Hepatocyte (in vitro differentiated cells): ENCODE results near the gene ATF6.

Source experiments
- EZH2 ChIP-seq: fragments of 200-600 bp; sonication (generic); IDR thresholded peaks from 2 replicates; pipeline ENCODE4 v1.6.1; 2016; ENCODE audit warnings: antibody characterized with exemption, mild to moderate bottlenecking, borderline replicate concordance
- TF ChIP-seq, protein P1 (sequence below): fragments of 200-600 bp; sonication (generic); IDR thresholded peaks from 2 replicates; pipeline ENCODE4 v1.5.1; 2016; ENCODE audit warnings: antibody characterized with exemption, mild to moderate bottlenecking; ENCODE audit not compliant: poor library complexity

GRCh38 chr1:161986328-161986727 is 220.2 kb downstream of the ATF6 start:
- TF ChIP-seq EZH2, result no peak
- TF ChIP-seq, protein P1, sequence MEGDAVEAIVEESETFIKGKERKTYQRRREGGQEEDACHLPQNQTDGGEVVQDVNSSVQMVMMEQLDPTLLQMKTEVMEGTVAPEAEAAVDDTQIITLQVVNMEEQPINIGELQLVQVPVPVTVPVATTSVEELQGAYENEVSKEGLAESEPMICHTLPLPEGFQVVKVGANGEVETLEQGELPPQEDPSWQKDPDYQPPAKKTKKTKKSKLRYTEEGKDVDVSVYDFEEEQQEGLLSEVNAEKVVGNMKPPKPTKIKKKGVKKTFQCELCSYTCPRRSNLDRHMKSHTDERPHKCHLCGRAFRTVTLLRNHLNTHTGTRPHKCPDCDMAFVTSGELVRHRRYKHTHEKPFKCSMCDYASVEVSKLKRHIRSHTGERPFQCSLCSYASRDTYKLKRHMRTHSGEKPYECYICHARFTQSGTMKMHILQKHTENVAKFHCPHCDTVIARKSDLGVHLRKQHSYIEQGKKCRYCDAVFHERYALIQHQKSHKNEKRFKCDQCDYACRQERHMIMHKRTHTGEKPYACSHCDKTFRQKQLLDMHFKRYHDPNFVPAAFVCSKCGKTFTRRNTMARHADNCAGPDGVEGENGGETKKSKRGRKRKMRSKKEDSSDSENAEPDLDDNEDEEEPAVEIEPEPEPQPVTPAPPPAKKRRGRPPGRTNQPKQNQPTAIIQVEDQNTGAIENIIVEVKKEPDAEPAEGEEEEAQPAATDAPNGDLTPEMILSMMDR, result no peak
